ENCODE measurements around the gene IGSF1.

The IGSF1 gene

DNA sequence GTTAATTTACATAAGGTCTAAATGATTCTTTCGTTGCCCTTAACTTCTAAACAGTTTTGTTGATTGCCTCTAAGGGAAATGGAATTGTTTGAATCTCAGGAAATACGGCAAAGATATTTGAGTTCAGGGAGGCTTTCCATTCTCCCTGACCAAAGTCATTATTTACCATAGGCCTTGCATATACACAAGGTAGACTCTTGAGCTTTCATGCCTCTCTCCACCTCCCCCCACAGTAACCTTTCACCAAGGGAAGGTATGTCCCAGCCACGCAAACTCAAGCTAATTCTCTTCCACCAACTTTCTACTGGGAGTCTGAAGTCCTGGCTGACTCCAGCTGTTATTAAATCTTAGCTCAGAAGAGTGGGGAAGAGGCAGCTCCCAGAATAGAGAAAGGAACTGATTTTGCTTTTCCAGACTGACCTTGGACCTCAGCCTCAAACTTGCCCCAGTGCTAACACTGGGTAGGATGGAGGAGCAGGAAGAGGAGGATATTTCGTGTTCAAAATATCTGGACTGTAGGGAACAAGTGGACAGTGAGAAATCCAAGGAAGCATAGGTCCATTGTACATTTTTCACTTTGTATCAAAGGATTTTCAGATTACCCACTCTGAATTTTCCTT is 1.4 kb downstream of the IGSF1 start:
- DNase-seq, result no peak
- no peaks in the 10 kb centered on the region for H3K27me3 ChIP-seq (replicated peaks; ENCODE audit: insufficient read depth, low read length)
- H3F3A ChIP-seq (ENCODE audit: insufficient read depth, low read length), result no peaks in the 10 kb centered on the region
- H4K20me1 ChIP-seq (ENCODE audit: insufficient read depth, low read length), result no peaks in the 10 kb centered on the region
- H3K9me2 ChIP-seq (replicated peaks; ENCODE audit: insufficient read depth, low read length), result no peaks in the 10 kb centered on the region
- H3K4me3 ChIP-seq (ENCODE audit: low read length), result no peak overlapping the region
- H2AFZ ChIP-seq (ENCODE audit: low read length), result no peak overlapping the region
- H3K4me2 ChIP-seq (ENCODE audit: low read depth, low read length), result no peak overlapping the region
- H3K9me3 ChIP-seq (replicated peaks; ENCODE audit: insufficient read depth, low read length), result no peaks in the 10 kb centered on the region
- H3K36me3 ChIP-seq (replicated peaks; ENCODE audit: insufficient read depth, low read length), result no peaks in the 10 kb centered on the region
- no peaks in the 10 kb centered on the region for H3K4me1 ChIP-seq (ENCODE audit: low read length)
- H3K9ac ChIP-seq (ENCODE audit: low read length), result no peak overlapping the region
- no peak overlapping the region for H3K27ac ChIP-seq (ENCODE audit: low read length)
- no peaks in the 10 kb centered on the region for H3K79me2 ChIP-seq (ENCODE audit: low read length)
- TF ChIP-seq CTCF (IDR thresholded peaks at IDR 0.05; ENCODE audit: low read length) (no peak), EZH2phosphoT487 (IDR thresholded peaks at IDR 0.05; ENCODE audit: low read length) (no peak), EZH2 (optimal IDR thresholded peaks at IDR 0.05; ENCODE audit: low read depth, low read length) (no peak)

- Histone ChIP-seq H3K27me3 (replicated peaks; ENCODE audit: insufficient read depth, low read length) (no peaks in the 10 kb centered on the region), H3K79me2 (ENCODE audit: low read length) (no peaks in the 10 kb centered on the region), H3K27ac (ENCODE audit: low read length) (no peak overlapping the region), H3K9me3 (replicated peaks; ENCODE audit: insufficient read depth, low read length) (no peaks in the 10 kb centered on the region), H3K9ac (ENCODE audit: low read length) (no peak overlapping the region), H3K9me2 (replicated peaks; ENCODE audit: insufficient read depth, low read length) (no peaks in the 10 kb centered on the region), H3K4me3 (ENCODE audit: low read length) (no peak overlapping the region), H3K4me1 (ENCODE audit: low read length) (no peaks in the 10 kb centered on the region), H2AFZ (ENCODE audit: low read length) (no peak overlapping the region), H3F3A (ENCODE audit: insufficient read depth, low read length) (no peaks in the 10 kb centered on the region), H3K4me2 (ENCODE audit: low read depth, low read length) (no peak overlapping the region), H4K20me1 (ENCODE audit: insufficient read depth, low read length) (no peaks in the 10 kb centered on the region), H3K36me3 (replicated peaks; ENCODE audit: insufficient read depth, low read length) (no peaks in the 10 kb centered on the region)
- no peak for TF ChIP-seq EZH2 (optimal IDR thresholded peaks at IDR 0.05; ENCODE audit: low read depth, low read length)
- TF ChIP-seq CTCF (IDR thresholded peaks at IDR 0.05; ENCODE audit: low read length), result no peak
- TF ChIP-seq EZH2phosphoT487 (IDR thresholded peaks at IDR 0.05; ENCODE audit: low read length), result no peak
- no peak for DNase-seq
Measured at GRCh38 chrX:131279617-131280016, 9.5 kb downstream of the IGSF1 start.

GRCh38 chrX:131279197-131279596 is 9.9 kb downstream of the IGSF1 start:
- Histone ChIP-seq H3K36me3 (replicated peaks; ENCODE audit: insufficient read depth, low read length) (no peaks in the 10 kb centered on the region), H3K9me2 (replicated peaks; ENCODE audit: insufficient read depth, low read length) (no peaks in the 10 kb centered on the region), H3K79me2 (ENCODE audit: low read length) (no peaks in the 10 kb centered on the region), H3K9ac (ENCODE audit: low read length) (no peak overlapping the region), H2AFZ (ENCODE audit: low read length) (no peak overlapping the region), H3K9me3 (replicated peaks; ENCODE audit: insufficient read depth, low read length) (no peaks in the 10 kb centered on the region), H3K4me1 (ENCODE audit: low read length) (no peaks in the 10 kb centered on the region), H3K27me3 (replicated peaks; ENCODE audit: insufficient read depth, low read length) (no peaks in the 10 kb centered on the region), H4K20me1 (ENCODE audit: insufficient read depth, low read length) (no peaks in the 10 kb centered on the region), H3K4me2 (ENCODE audit: low read depth, low read length) (no peak overlapping the region), H3F3A (ENCODE audit: insufficient read depth, low read length) (no peaks in the 10 kb centered on the region), H3K27ac (ENCODE audit: low read length) (no peak overlapping the region), H3K4me3 (ENCODE audit: low read length) (no peak overlapping the region)
- TF ChIP-seq EZH2phosphoT487 (IDR thresholded peaks at IDR 0.05; ENCODE audit: low read length) (no peak), EZH2 (optimal IDR thresholded peaks at IDR 0.05; ENCODE audit: low read depth, low read length) (no peak), CTCF (IDR thresholded peaks at IDR 0.05; ENCODE audit: low read length) (no peak)
- DNase-seq, result no peak

All from MM.1S (cell line).